ENCODE data around the gene CDK6.

CDK6 gene

GRCh38 chr7:92847305-92847704, 10.9 kb upstream of the CDK6 start:
- Histone ChIP-seq H2AFZ (ENCODE audit: low read length, unreplicated experiment) (no peak overlapping the region), H3K36me3 (ENCODE audit: insufficient read depth, low read length) (no peaks in the 10 kb centered on the region), H3K4me1 (ENCODE audit: control insufficient read depth, insufficient read depth, low read length, unreplicated experiment) (peaks cover 4% of the 10 kb centered on the region), H3K79me2 (ENCODE audit: control insufficient read depth, insufficient read depth, low read length, unreplicated experiment) (no peaks in the 10 kb centered on the region), H3K27me3 (ENCODE audit: insufficient read depth, low read length) (no peaks in the 10 kb centered on the region), H3K4me3 (ENCODE audit: low read depth, low read length) (no peak overlapping the region), H3K27ac (ENCODE audit: low read depth, low read length) (no peak overlapping the region)

GRCh38 chr7:92845736-92846135, 9.4 kb upstream of the CDK6 start:
- Histone ChIP-seq H3K27ac (ENCODE audit: low read depth, low read length) (no peak overlapping the region), H3K27me3 (ENCODE audit: insufficient read depth, low read length) (no peaks in the 10 kb centered on the region), H3K36me3 (ENCODE audit: insufficient read depth, low read length) (no peaks in the 10 kb centered on the region), H3K4me3 (ENCODE audit: low read depth, low read length) (no peak overlapping the region), H3K4me1 (ENCODE audit: control insufficient read depth, insufficient read depth, low read length, unreplicated experiment) (peaks cover 8% of the 10 kb centered on the region), H3K79me2 (ENCODE audit: control insufficient read depth, insufficient read depth, low read length, unreplicated experiment) (no peaks in the 10 kb centered on the region), H2AFZ (ENCODE audit: low read length, unreplicated experiment) (no peak overlapping the region)

- H2AFZ ChIP-seq (ENCODE audit: low read length, unreplicated experiment) = no peak overlapping the region
- no peaks in the 10 kb centered on the region for H3K79me2 ChIP-seq (ENCODE audit: control insufficient read depth, insufficient read depth, low read length, unreplicated experiment)
- H3K36me3 ChIP-seq (ENCODE audit: insufficient read depth, low read length) = no peaks in the 10 kb centered on the region
- H3K27ac ChIP-seq (ENCODE audit: low read depth, low read length) = no peak overlapping the region
- H3K27me3 ChIP-seq (ENCODE audit: insufficient read depth, low read length) = no peaks in the 10 kb centered on the region
- no peak overlapping the region for H3K4me3 ChIP-seq (ENCODE audit: low read depth, low read length)
- peaks cover 4% of the 10 kb centered on the region for H3K4me1 ChIP-seq (ENCODE audit: control insufficient read depth, insufficient read depth, low read length, unreplicated experiment)
Observed at GRCh38 chr7:92843781-92844180, 7.4 kb upstream of the CDK6 start.

GRCh38 chr7:92843034-92843760, 6.8 kb upstream of the CDK6 start:
- H3K79me2 ChIP-seq (ENCODE audit: control insufficient read depth, insufficient read depth, low read length, unreplicated experiment) = no peaks in the 10 kb centered on the region
- no peaks in the 10 kb centered on the region for H3K36me3 ChIP-seq (ENCODE audit: insufficient read depth, low read length)
- no peak overlapping the region for H3K4me3 ChIP-seq (ENCODE audit: low read depth, low read length)
- H3K4me1 ChIP-seq (ENCODE audit: control insufficient read depth, insufficient read depth, low read length, unreplicated experiment) = peaks cover 4% of the 10 kb centered on the region
- no peaks in the 10 kb centered on the region for H3K27me3 ChIP-seq (ENCODE audit: insufficient read depth, low read length)
- H2AFZ ChIP-seq (ENCODE audit: low read length, unreplicated experiment) = no peak overlapping the region
- H3K27ac ChIP-seq (ENCODE audit: low read depth, low read length) = no peak overlapping the region

- Histone ChIP-seq H3K27me3 (ENCODE audit: insufficient read depth, low read length) (no peaks in the 10 kb centered on the region), H3K4me3 (ENCODE audit: low read depth, low read length) (no peak overlapping the region), H3K79me2 (ENCODE audit: control insufficient read depth, insufficient read depth, low read length, unreplicated experiment) (no peaks in the 10 kb centered on the region), H2AFZ (ENCODE audit: low read length, unreplicated experiment) (no peak overlapping the region), H3K36me3 (ENCODE audit: insufficient read depth, low read length) (no peaks in the 10 kb centered on the region), H3K27ac (ENCODE audit: low read depth, low read length) (no peak overlapping the region), H3K4me1 (ENCODE audit: control insufficient read depth, insufficient read depth, low read length, unreplicated experiment) (peaks cover 4% of the 10 kb centered on the region)
Observed at GRCh38 chr7:92841192-92841591, 4.8 kb upstream of the CDK6 start.

GRCh38 chr7:92840316-92840715, 3.9 kb upstream of the CDK6 start:
- peaks cover 6% of the 10 kb centered on the region for H3K79me2 ChIP-seq (ENCODE audit: control insufficient read depth, insufficient read depth, low read length, unreplicated experiment)
- H3K27ac ChIP-seq (ENCODE audit: low read depth, low read length) = no peak overlapping the region
- H3K36me3 ChIP-seq (ENCODE audit: insufficient read depth, low read length) = no peaks in the 10 kb centered on the region
- H3K27me3 ChIP-seq (ENCODE audit: insufficient read depth, low read length) = no peaks in the 10 kb centered on the region
- peaks cover 4% of the 10 kb centered on the region for H3K4me1 ChIP-seq (ENCODE audit: control insufficient read depth, insufficient read depth, low read length, unreplicated experiment)
- no peak overlapping the region for H2AFZ ChIP-seq (ENCODE audit: low read length, unreplicated experiment)
- no peak overlapping the region for H3K4me3 ChIP-seq (ENCODE audit: low read depth, low read length)

GRCh38 chr7:92839901-92840300, 3.5 kb upstream of the CDK6 start:
- Histone ChIP-seq H2AFZ (ENCODE audit: low read length, unreplicated experiment) (no peak overlapping the region), H3K79me2 (ENCODE audit: control insufficient read depth, insufficient read depth, low read length, unreplicated experiment) (peaks cover 10% of the 10 kb centered on the region), H3K27me3 (ENCODE audit: insufficient read depth, low read length) (no peaks in the 10 kb centered on the region), H3K4me1 (ENCODE audit: control insufficient read depth, insufficient read depth, low read length, unreplicated experiment) (peaks cover 4% of the 10 kb centered on the region), H3K4me3 (ENCODE audit: low read depth, low read length) (no peak overlapping the region), H3K36me3 (ENCODE audit: insufficient read depth, low read length) (no peaks in the 10 kb centered on the region), H3K27ac (ENCODE audit: low read depth, low read length) (no peak overlapping the region)

- Histone ChIP-seq H3K79me2 (ENCODE audit: control insufficient read depth, insufficient read depth, low read length, unreplicated experiment) (peaks cover 20% of the 10 kb centered on the region), H3K4me3 (ENCODE audit: low read depth, low read length) (no peak overlapping the region), H2AFZ (ENCODE audit: low read length, unreplicated experiment) (no peak overlapping the region), H3K27me3 (ENCODE audit: insufficient read depth, low read length) (no peaks in the 10 kb centered on the region), H3K27ac (ENCODE audit: low read depth, low read length) (no peak overlapping the region), H3K4me1 (ENCODE audit: control insufficient read depth, insufficient read depth, low read length, unreplicated experiment) (peaks cover 4% of the 10 kb centered on the region), H3K36me3 (ENCODE audit: insufficient read depth, low read length) (no peaks in the 10 kb centered on the region)
Observed at GRCh38 chr7:92838934-92839333, 2.6 kb upstream of the CDK6 start.

- Histone ChIP-seq H2AFZ (ENCODE audit: low read length, unreplicated experiment) (peak overlapping the region; percentile 15), H3K27me3 (ENCODE audit: insufficient read depth, low read length) (no peaks in the 10 kb centered on the region), H3K4me3 (ENCODE audit: low read depth, low read length) (peak overlapping the region; percentile 79), H3K4me1 (ENCODE audit: control insufficient read depth, insufficient read depth, low read length, unreplicated experiment) (peaks cover 4% of the 10 kb centered on the region), H3K36me3 (ENCODE audit: insufficient read depth, low read length) (no peaks in the 10 kb centered on the region), H3K27ac (ENCODE audit: low read depth, low read length) (peak overlapping the region; percentile 94), H3K79me2 (ENCODE audit: control insufficient read depth, insufficient read depth, low read length, unreplicated experiment) (peaks cover 36% of the 10 kb centered on the region)
Observed at GRCh38 chr7:92837000-92837749, 802 bp upstream of the CDK6 start.

GRCh38 chr7:92835851-92836488, 403 bp downstream of the CDK6 start:
- peaks cover 9% of the 10 kb centered on the region for H3K4me1 ChIP-seq (ENCODE audit: control insufficient read depth, insufficient read depth, low read length, unreplicated experiment)
- peaks cover 47% of the 10 kb centered on the region for H3K79me2 ChIP-seq (ENCODE audit: control insufficient read depth, insufficient read depth, low read length, unreplicated experiment)
- H3K4me3 ChIP-seq (ENCODE audit: low read depth, low read length) = peak overlapping the region; percentile 79
- no peaks in the 10 kb centered on the region for H3K27me3 ChIP-seq (ENCODE audit: insufficient read depth, low read length)
- H3K27ac ChIP-seq (ENCODE audit: low read depth, low read length) = peak overlapping the region; percentile 94
- no peak overlapping the region for H2AFZ ChIP-seq (ENCODE audit: low read length, unreplicated experiment)
- H3K36me3 ChIP-seq (ENCODE audit: insufficient read depth, low read length) = 0 out of 2 replicates have a peak, but pooled peaks cover 3% of the 10 kb centered on the region
